Superior temporal gyrus (tissue), 1 donor: ENCODE data around the gene AHSG.
A peak's percentile ranks its signal among the peaks of the same experiment; 100 is the strongest.
"Not testable (repeated sequence)": the region's sequence is repeated elsewhere in the genome, so short reads cannot be mapped to it uniquely, and the experiment has no call there.

ENCODE experiments used
- DNase-seq: peaks from one replicate; pipeline ENCODE4 v3.0.0-alpha.2; 2016; ENCODE audit errors: extremely low spot score

The AHSG gene, protein sequence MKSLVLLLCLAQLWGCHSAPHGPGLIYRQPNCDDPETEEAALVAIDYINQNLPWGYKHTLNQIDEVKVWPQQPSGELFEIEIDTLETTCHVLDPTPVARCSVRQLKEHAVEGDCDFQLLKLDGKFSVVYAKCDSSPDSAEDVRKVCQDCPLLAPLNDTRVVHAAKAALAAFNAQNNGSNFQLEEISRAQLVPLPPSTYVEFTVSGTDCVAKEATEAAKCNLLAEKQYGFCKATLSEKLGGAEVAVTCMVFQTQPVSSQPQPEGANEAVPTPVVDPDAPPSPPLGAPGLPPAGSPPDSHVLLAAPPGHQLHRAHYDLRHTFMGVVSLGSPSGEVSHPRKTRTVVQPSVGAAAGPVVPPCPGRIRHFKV

DNA sequence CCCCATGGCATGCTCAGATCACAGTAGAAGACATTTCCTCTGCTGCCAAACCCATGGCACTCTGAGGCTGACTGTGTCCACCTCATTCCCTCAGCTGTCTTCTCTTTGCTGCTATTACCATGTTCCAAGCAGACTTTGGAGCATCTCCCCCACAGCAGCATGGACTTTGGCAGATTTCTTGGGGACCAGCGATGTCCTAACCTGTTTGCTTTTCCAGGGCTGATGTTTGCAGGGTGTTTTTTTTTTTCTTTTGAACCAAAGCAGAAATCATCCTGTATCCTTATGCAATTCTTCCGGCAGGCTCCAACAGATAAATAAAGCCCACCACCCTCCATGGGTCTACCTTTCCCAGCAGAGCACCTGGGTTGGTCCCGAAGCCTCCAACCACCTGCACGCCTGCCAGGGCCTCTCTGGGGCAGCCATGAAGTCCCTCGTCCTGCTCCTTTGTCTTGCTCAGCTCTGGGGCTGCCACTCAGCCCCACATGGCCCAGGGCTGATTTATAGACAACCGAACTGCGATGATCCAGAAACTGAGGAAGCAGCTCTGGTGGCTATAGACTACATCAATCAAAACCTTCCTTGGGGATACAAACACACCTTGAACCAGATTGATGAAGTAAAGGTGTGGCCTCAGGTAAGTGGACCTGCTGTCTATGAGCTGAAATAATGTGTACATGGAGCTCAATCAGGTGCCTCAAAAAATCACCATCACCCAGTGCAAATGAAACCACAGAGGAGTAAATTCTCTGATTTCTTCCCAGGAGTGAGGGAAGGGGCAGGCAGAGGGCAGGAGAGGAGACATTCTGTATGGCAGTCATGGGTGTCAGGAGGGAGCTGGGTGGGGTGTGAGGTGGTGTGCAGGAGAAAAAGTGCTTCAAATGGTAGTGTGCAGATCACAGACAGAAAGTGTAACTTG lies at the start of gene AHSG:
Gene AHSG, plus strand, starts transcription at position 340 of the 916 bp plus-strand sequence. Its CDS starts 82 bp downstream, at position 422.
- no peak for DNase-seq

DNA sequence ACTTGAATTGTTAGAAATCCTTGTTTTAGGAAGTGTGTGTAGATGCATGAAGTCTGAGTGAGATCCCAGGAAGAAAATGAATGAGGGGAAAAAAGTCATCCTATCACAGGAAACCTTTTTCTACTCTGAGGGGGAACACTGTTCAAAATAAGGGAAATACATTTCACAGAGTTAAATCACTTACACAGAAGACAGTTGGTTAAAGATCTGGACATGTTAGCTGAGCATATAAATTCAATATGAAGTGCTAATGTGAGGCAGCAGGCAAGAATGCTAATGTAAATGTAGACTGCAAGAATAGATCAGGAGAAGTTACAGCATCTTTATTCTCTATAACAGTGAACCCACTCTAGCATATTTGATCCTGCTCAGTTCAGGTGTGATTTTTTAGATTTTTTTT lies 48.3 kb upstream of the AHSG start:
- no peak for DNase-seq

DNA sequence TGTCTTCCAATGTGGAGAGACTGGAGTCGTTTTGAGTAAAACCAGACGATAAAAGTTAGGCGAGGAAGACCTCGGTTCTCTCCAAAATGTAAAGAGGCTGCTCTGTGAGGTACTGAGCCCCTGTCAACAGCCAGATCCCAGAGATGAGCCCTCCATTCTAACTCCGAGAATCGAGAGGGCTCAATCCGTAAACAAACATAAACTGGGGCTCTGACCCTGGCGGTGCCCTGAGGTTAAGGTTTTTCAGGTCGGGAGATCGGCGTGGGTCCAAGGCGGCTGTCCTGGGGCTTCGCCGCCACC lies 46.1 kb upstream of the AHSG start:
- DNase-seq: no peak

DNA sequence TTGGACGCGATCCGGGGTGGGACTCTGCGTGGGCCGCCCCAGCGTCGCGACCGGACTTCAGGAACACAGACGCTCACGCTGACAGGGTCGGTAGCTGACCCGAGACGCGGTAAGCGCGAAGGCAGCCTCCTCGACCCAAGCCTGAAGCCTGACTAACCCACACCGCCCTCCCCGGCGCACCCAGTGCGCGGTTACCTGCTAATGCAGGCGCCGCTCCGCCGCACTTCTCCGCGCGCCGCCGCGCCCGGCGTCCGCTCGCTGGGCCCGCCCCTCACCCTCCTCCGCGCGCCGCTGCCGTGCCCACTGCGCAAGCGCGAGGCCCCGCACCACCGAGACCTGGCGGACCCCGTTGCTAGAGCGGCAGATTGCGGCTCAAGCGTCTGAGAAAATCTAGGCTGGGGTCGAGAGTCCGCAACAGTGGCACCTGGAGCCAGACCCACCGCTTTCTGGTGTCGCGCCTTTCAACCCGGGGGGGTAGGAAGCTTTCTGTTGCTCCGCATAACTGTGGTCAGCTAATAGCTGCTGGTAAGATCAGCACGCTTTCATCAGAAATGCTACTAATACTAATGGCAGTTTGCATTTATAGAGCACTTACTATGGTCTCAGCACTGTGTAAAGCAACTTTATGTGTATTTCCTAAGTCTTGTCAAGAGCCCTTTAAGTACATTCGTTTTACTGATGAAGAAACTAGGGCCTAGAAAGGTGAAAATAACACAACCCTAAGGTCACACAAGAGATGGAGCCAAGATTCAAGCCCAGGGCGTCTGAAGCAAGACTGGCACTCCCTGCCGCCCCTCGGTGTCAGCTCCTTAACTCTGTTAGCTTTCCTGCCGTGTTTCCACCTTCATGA lies 45.6 kb upstream of the AHSG start, which contains the start of gene TBCCD1:
Gene TBCCD1, minus strand, starts transcription at position 268 of the 850 bp plus-strand sequence. CDS start 3,010 bp downstream, outside the sequence.
- DNase-seq: peak; percentile 90

DNA sequence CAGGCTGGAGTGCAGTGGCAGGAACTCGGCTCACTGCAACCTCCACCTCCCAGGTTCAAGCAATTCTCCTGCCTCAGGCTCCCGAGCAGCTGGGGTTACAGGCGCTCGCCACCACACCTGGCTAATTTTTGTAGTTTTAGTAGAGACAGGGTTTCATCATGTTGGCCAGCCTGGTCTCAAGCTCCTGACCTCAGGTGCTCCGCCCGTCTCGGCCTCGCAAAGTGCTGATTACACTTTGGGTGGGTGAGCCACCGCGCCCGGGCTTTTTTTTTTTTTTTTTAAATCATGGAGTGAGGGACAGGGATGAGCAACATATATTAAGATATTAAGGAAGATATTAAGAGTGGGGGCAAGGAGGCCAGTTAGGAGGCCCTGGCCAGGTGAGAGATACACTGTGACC lies 43.5 kb upstream of the AHSG start:
- not testable (repeated sequence) for DNase-seq

DNA sequence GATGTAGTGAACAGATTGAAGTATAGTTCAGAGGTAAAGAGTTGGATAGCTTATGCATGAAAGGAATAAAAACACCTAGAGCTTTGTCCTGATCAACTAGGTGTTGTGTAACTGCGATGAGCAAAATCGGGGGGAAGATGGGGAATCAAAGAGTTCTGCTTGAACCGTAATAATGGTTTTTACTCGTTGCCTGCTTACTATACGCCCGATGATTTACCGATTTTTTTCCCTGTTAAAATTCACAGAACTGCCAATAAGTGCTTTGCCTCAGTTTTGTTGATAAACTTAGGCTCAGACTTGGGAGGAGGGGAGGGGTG lies 43.1 kb upstream of the AHSG start:
- DNase-seq: no peak

DNA sequence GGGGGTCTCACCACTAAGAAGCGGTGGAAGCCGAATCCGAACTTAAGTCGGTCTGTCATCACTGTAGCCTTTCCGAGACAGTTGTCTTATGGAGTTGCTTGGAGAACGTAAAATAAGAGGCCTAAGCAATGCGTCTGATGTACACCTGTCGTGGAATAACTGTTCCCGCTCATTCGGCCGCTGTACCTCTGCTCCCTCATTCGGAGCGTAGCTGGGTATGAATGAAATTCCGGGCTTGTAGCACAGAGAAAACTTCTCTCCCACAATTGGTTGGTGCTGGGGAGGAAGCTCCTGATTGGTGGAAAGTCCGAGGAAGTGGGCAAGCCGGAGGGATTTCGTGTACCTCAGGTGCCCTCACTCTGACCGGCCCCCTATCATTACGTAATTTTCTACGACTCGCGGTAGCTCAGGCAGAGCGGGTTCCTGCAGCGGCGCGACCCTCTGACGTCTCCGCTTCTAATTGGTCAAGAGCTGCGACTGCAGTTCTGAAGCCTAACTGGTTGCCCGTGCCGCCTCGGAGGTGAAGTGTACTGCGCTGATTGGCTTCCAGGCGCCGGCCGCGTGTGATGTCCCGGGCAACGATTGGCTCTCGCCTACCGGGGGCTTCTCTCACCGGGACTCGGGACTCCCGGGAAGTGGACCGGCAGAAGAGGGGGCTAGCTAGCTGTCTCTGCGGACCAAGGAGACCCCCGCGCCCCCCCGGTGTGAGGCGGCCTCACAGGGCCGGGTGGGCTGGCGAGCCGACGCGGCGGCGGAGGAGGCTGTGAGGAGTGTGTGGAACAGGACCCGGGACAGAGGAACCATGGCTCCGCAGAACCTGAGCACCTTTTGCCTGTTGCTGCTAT lies 42.5 kb upstream of the AHSG start, which contains the start of gene DNAJB11:
Gene DNAJB11, plus strand, starts transcription at position 625 of the 845 bp plus-strand sequence. Its CDS starts 178 bp downstream, at position 803.
- peak; percentile 100 for DNase-seq

DNA sequence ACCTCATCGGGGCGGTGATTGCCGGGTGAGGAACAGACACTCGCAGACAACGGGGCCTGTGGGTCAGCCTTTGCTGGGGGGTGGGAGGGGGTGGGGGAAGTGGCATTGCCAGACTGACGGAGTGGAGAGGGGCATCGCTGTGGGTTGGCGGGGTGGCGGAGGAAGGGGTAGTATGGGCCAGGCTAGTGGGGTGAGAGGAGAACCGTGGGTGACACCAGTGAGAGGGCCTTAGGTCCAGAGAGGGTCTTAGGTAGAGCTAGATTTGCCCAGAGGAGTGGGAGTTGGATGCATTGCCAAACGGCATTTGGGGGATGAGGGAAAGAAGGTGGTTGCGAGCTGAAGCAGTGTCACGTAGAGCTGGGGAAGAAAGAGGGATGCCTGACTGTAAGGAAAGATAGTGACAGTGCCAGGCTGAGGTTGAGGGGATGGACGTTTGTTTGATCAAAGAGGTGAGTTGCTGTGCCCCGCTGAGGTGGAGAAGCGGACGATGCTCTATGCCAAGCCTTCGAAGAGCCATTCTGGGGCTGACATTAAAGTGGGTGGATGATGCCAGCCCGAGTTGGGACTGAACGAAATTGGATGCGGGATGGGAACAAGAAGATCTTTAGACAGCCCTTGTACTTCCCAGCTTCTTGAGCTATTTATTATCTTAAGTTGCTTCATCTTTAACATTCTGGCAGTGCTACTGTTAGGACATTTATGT lies 41.8 kb upstream of the AHSG start:
- no peak for DNase-seq

DNA sequence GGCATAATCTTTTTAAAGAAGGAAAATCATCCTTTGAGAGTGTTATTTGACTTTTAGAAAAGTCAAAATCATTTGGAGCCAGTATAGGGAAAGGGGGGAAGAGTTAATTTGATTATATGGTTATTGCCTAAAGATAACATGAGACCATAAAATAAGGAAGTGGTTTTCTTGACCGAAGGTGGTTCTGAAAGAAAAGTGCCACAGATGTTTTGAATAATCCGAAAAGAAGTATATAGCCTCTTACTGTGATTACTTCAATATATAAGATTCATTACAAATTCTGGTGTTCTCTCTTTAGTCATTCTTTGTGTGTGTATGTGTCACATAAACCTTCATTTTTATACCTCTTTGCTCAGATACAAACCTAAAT lies 41.2 kb upstream of the AHSG start:
- no peak for DNase-seq

DNA sequence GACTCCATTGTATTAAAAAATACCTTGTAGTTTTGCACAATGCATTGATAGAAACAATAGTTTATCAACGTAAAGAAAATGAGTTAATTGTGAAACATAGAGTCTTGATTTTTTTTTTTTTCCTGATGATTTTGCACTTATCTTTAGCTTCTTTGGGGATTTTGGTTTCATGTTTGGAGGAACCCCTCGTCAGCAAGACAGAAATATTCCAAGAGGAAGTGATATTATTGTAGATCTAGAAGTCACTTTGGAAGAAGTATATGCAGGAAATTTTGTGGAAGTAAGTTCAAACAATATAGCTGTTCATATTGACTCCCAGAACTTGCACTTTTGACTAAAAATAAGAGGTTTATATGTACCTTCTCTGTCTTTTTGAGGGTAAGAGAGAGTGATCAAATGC lies 35.3 kb upstream of the AHSG start:
- DNase-seq: no peak

DNA sequence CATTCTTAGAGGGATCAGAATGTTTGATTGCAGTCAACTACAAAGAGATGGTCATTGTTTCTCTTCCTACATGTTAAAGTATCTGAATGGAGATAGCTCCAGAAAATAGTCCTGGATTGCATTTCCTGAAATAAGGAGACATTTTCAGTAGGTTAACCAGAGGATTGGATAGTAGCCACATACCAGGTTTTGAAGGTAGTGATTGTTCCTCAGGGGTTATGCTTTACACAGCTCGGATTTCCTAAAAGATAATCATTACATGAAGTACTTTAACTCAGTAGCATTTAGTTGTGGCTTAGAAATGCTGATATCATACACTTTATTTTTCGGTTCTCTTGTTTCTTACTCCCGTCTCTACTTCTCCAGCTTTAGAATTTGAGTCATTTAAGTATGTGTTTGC lies 32.1 kb upstream of the AHSG start:
- DNase-seq: no peak

DNA sequence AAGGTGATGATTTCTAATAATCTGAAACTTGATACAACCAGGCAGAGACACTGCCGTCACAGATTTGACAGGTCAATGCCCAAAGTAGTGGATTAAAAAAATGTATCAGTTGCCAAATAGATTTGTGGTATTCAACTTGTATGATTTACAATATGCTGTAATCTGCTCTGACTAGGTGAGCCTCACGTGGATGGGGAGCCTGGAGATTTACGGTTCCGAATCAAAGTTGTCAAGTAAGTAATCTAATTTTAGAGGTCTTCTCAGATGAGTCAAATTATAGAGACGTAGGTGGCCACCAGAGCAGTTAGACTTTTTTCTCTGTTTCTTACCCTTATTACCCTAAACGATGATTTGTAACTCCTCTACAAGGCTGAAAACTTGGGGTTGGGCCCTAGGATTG lies 30.3 kb upstream of the AHSG start:
- DNase-seq: no peak

DNA sequence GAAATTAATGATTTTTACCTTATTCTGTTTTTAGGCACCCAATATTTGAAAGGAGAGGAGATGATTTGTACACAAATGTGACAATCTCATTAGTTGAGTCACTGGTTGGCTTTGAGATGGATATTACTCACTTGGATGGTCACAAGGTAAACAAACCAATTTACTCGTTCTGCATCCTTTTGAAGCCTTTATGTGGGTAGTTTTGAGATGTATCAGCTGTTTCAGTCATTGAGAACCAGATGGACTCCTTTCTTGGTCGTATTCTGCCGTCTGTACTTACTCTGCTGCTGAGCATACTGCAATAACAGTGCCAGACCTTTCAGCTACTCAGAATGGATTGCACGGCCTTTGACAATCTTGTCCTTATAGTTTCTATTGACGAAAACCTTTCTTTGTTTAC lies 29.0 kb upstream of the AHSG start:
- DNase-seq: no peak

DNA sequence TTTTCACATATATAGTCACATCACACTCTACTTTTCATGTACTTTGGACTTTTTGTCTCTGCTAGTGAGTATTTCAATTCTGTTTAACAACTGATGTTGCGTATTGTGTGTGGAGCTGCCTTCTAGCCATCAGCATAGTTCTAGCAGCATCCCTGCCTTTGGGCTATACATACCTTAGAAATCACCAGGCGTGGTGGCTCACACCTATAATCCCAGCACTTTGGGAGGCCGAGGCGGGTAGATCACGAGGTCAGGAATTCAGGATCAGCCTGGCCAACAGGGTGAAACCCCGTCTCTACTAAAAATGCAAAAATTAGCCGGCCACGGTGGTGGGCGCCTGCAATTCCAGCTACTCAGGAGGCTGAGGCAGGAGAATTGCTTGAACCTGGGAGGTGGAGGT lies 26.6 kb upstream of the AHSG start:
- not testable (repeated sequence) for DNase-seq

DNA sequence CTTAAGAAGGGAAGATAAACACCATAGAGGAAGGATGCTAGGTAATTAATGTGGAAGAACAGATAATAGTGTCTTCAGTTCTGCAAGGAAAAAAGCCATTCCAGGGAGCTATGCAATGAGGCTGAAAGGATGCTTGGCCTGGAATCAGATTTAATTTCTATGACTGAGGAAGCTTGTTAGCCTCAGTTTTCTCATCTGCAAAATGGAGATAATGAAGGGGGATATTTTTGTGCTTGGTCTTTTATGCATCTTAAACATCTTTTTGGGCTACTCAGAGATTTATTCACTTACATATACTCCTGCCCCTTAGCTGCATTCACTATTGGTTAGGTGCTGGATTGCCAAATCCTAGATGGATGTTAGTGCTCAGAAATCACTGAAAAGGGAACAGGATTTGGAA lies 25.7 kb upstream of the AHSG start:
- no peak for DNase-seq

DNA sequence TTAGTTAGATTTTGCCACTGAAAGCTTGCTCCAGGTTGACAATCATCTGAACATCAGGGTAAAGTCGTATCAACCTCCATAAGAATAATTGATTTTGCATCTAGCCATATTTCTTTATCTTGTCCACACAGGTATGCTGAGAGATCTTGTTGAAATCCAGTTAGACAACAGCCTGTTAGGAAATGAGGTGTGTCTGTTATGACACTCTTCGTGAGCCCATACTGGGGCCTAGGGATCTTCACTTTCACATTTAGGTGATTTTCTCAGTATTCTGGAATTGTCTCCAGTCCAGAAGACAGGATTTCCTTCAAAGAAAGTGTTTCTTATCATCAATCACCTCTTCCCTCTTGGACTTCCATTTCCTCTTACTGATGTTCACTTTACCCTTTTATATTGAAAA lies 24.2 kb upstream of the AHSG start:
- no peak for DNase-seq

DNA sequence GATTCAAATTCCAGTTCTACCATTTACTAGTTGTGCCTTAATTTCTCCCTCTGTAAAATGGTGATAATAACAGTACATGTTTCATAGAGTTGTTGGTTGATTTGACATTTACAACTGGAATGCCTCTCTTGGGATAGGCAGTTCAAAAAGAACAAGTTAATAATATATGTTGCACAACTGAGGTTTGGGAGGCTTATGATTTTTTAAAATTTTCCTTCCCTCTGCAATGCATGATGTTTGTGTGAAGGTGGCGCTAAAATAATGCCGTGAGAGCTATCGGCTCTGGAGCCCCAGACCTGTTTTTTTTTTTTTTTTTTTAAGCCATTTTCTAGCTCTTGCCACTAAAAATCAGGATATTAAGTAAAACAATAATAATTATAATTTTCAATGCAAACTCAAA lies 23.7 kb upstream of the AHSG start:
- DNase-seq: no peak

DNA sequence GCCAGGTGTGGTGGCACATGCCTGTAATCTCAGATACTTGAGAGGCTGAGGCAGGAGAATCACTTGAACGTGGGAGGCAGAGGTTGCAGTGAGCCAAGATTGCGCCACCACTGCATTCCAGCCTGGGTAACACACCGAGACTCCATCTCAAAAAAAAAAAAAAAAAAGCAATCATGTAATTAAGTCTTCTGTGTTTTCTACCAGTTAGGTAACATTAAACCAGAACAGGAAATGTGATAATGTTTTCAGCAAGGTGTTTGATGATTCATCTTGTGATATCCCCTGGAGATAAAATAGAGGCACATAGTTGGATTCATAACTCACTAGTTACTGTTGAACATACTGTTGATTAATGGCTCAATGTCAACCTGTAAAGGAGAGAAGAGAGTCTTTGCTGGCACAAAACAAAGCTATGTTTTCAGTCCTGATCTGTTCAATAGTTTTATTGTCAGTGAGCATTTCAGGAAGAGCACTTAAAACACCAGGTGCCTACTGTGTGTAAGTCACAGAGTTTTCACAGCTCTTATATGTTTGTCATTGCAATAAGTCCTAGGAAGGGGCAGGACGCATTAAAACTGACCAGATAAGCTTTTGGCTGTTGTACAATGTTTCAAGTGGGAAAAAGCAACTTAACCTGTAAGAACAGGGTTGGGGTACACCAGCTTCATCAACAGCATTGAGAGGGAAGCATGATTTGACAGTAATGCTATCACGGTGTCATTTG lies 22.8 kb upstream of the AHSG start:
- DNase-seq: no peak

DNA sequence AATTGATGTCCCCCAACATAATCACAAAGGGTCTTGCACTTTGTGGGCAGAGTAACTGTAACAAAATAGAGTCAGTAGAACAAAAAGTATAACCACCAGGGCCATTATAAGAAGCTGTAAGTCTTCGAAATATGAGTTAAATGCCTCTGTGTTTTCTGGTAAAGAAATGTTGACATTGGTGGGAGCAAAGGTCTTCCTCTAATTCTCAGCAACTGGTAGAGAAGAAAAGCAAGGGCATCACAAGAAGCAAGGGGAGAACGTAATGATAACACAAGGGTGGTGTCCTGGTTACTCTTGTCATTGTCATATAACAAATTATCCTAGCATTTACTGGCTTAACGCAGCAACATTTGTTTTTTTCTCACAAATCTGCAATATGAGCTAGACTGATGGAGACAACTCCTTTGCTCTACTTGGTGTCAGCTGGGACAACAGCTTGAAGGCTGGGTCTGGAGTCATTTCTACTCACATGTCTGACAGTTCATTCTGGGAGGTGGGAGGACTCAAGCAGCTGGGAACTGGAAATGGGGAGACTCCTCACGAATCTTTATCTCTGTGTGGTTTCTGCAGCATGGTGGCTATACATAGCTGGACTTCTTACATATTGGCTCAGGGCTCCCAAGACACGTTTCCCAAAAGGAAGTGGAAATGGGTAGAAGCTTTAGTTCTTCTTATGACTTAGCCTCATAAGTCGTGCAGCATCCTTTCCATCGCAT lies 22.1 kb upstream of the AHSG start:
- DNase-seq: no peak
